ENCODE measurements around the gene PRDM16.

DNA sequence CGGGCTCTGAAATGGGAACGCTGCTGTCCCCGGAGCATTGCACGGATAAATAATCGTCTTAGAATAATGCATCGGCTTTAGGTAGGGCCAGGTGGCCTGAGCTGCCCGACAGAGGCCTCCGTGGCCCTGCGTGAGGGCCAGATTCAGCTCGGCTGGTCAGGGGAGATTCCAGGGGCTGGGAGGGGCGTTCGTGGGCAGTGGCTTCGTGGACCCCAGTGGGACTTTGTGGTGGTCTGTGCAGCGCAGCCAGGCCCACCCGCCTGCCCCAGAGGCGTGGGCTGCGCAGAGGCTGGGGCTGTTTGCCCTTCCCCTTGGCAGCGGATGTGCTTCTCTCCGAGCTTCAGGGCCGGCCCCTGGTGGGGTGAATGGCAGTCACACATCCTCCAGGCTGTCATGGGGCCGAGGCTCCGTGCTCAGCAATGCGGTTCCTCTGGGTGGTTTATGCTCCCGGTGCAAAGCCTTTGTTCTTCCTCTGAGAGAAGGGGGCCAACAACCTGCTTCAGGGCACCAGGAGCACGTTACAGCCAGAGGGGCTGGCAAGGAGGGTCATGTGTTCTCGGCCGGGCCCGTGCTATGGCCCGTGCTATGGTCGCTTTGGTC is 104.5 kb downstream of the PRDM16 start:
- TF ChIP-seq CTCF (IDR thresholded peaks at IDR 0.05): no peak
- no peak for TF ChIP-seq EP300 (IDR thresholded peaks at IDR 0.05)
- TF ChIP-seq POLR2A (IDR thresholded peaks at IDR 0.05): no peak
- no peak for TF ChIP-seq POLR2AphosphoS5 (IDR thresholded peaks at IDR 0.05)
